Left ventricle myocardium inferior (tissue), 1 donor: ENCODE results near the gene SSH3. TPM values are rescaled to one million over a fixed set of nuclear protein-coding genes. Genes with fewer than 3 reads are reported as not detected.

ENCODE experiments used
- DNase-seq: peaks from one replicate; pipeline ENCODE4 v3.0.0-alpha.2; 2020
- H3K27ac ChIP-seq: fragments of 200-600 bp; replicated peaks from 2 replicates; pipeline ENCODE4 v1.8.0; 2021
- H3K27me3 ChIP-seq: fragments of 200-600 bp; 2 replicates; pipeline ENCODE4 v1.8.0; 2021; ENCODE audit warnings: low read depth
- H3K36me3 ChIP-seq: fragments of 200-600 bp; 2 replicates; pipeline ENCODE4 v1.8.0; 2021
- H3K4me1 ChIP-seq: fragments of 200-600 bp; 2 replicates; pipeline ENCODE4 v1.8.0; 2021
- H3K4me3 ChIP-seq: fragments of 200-600 bp; 2 replicates; pipeline ENCODE4 v1.8.0; 2021; ENCODE audit warnings: mild to moderate bottlenecking, moderate library complexity
- H3K9me3 ChIP-seq: fragments of 200-600 bp; replicated peaks from 2 replicates; pipeline ENCODE4 v1.8.0; 2021
- intact Hi-C: fragments of 100-400 bp; cut with micrococcal nuclease; formaldehyde crosslinking; loops from one replicate; pipeline ENCODE4 v1.11.0; 2022
- total RNA-seq: library from RNA; stranded (reverse); fragmentation: NEBNext Ultra II Directional; extraction: Animal tissue kit (Norgen Biotek cat#: 25700); gene quantifications from one replicate; pipeline ENCODE4 v1.2.1, GENCODE V29; 2021
- TF ChIP-seq, protein P1 (sequence below): fragments of 200-600 bp; IDR thresholded peaks from 2 replicates; pipeline ENCODE4 v1.8.0; 2021; ENCODE audit warnings: antibody characterized with exemption, mild to moderate bottlenecking, borderline replicate concordance
- donor health status: DM: no; HTN: yes; CAD: no; lungs with severe emphysema.

SSH3 gene
- total RNA-seq, 1 donor from 2014 or later, result 14.9 TPM

DNA sequence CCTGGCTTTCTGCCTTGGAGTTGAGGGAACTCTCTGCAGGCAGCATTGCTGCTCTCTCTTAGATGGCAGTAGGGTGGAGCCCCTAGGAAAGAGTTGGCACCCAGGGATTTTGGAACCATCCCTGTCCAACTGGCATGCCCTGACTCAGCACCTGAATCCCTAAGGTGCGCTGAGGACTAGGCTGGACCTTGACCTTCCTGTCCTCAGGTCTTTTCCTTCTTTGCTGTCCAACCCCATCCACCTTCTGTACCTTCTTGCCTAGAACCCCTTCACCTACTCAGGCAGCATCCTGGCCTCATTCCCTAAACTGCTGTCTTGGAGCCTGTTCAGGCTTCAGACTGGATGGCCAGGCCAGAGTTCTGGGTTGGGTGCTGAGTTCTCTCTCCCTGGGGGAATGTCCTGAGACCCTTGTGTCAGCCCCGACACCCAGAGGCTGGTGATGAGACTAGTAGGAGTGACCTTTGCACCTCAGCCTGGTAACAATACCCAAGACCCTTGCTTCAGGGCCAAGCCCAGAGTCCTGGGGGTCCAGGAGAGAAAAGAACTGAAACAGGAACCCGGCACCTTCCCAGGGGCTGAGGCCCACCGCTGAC lies 52.6 kb downstream of the SSH3 start:
- no peak for DNase-seq
- Histone ChIP-seq H3K4me3 (no peak overlapping the region), H3K4me1 (peaks cover 63% of the 10 kb centered on the region), H3K27ac (peak overlapping the region; percentile 99), H3K9me3 (no peaks in the 10 kb centered on the region), H3K36me3 (no peaks in the 10 kb centered on the region), H3K27me3 (no peaks in the 10 kb centered on the region)
- intact Hi-C loops, result no loop called here
- TF ChIP-seq, protein P1, sequence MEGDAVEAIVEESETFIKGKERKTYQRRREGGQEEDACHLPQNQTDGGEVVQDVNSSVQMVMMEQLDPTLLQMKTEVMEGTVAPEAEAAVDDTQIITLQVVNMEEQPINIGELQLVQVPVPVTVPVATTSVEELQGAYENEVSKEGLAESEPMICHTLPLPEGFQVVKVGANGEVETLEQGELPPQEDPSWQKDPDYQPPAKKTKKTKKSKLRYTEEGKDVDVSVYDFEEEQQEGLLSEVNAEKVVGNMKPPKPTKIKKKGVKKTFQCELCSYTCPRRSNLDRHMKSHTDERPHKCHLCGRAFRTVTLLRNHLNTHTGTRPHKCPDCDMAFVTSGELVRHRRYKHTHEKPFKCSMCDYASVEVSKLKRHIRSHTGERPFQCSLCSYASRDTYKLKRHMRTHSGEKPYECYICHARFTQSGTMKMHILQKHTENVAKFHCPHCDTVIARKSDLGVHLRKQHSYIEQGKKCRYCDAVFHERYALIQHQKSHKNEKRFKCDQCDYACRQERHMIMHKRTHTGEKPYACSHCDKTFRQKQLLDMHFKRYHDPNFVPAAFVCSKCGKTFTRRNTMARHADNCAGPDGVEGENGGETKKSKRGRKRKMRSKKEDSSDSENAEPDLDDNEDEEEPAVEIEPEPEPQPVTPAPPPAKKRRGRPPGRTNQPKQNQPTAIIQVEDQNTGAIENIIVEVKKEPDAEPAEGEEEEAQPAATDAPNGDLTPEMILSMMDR, result no peak

GRCh38 chr11:67356387-67356863 lies 53.1 kb downstream of the SSH3 start:
- no peak for DNase-seq
- TF ChIP-seq, protein P1, result no peak
- Histone ChIP-seq H3K27me3 (no peaks in the 10 kb centered on the region), H3K9me3 (no peaks in the 10 kb centered on the region), H3K27ac (peak overlapping the region; percentile 99), H3K36me3 (no peaks in the 10 kb centered on the region), H3K4me3 (no peak overlapping the region), H3K4me1 (peaks cover 58% of the 10 kb centered on the region)
- intact Hi-C loops, result no loop called here

- DNase-seq, result peak; percentile 41
- H3K36me3 ChIP-seq, result no peaks in the 10 kb centered on the region
- H3K9me3 ChIP-seq, result no peaks in the 10 kb centered on the region
- H3K27me3 ChIP-seq, result no peaks in the 10 kb centered on the region
- H3K4me1 ChIP-seq, result peaks cover 52% of the 10 kb centered on the region
- intact Hi-C loops, result no loop called here
- H3K27ac ChIP-seq, result peak overlapping the region; percentile 99
- TF ChIP-seq, protein P1, result peak; percentile 95
- H3K4me3 ChIP-seq, result no peak overlapping the region
These were observed 53.7 kb downstream of the SSH3 start for GRCh38 chr11:67356864-67357561.

DNA sequence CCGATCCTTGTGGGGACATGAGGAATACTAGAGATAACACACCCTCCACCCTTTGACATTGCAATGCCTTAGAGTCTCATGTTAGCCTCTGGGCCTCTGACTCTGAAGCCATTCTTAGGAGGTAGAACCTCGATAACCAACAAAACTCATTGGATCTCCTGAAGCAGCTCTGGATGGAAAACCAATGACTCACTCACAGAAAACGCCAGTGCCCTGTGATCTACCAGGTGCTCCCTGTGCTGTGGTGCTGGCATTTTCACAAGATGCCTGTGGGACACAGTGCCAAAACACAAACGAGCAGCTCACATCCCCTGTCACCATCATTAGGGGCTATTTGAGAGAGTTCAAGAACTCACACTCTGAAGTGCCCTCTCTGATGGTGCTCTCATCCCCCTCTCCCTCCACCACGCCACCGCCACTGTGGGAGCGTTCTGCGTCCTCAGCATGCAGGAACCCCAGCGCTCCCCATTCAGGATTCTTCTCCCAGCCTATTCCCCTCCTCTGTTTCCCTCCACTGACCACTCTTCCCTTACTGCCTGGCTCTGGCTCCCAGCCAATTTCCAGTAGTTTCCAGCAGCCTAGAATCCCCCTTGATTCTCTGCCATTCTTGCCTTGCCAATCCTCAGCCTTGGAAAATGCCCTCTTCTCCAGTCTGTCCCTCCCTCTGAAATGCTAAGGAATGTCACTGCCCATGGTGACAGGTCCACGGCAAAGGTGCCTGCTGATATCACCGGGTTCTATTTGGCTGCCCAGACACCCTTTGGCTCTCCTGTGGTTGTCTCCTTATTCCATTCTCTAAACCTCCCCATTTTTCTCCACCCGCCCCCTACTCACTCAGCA lies 54.7 kb downstream of the SSH3 start:
- TF ChIP-seq, protein P1, result no peak
- no peak for DNase-seq
- Histone ChIP-seq H3K4me1 (peaks cover 42% of the 10 kb centered on the region), H3K9me3 (no peaks in the 10 kb centered on the region), H3K27me3 (no peaks in the 10 kb centered on the region), H3K36me3 (no peaks in the 10 kb centered on the region), H3K4me3 (no peak overlapping the region), H3K27ac (no peak overlapping the region)
- intact Hi-C loops, result no loop called here

Other genes starting within 250 kb of the SSH3 start
- 49.5 TPM for gene RHOD, start 246.7 kb upstream of the SSH3 start, total RNA-seq
- 37.6 TPM for gene KDM2A, start 184.3 kb upstream of the SSH3 start, total RNA-seq
- gene GRK2, start 37.1 kb upstream of the SSH3 start, total RNA-seq, result 53.8 TPM
- gene ANKRD13D, start 14.2 kb upstream of the SSH3 start, total RNA-seq, result 11.8 TPM
- gene POLD4, start 50.0 kb downstream of the SSH3 start, total RNA-seq, result 47.0 TPM
- gene CLCF1, start 70.1 kb downstream of the SSH3 start, total RNA-seq, result 0.82 TPM
- gene RAD9A, start 88.5 kb downstream of the SSH3 start, total RNA-seq, result 7.0 TPM
- gene PPP1CA, start 98.3 kb downstream of the SSH3 start, total RNA-seq, result 86.0 TPM
- 1.0 TPM for gene TBC1D10C, start 100.6 kb downstream of the SSH3 start, total RNA-seq
- 14.5 TPM for gene CARNS1, start 112.1 kb downstream of the SSH3 start, total RNA-seq
- 21.3 TPM for gene RPS6KB2, start 125.0 kb downstream of the SSH3 start, total RNA-seq
- 0.60 TPM for gene PTPRCAP, start 134.2 kb downstream of the SSH3 start, total RNA-seq
- gene CORO1B, start 139.9 kb downstream of the SSH3 start, total RNA-seq, result 25.5 TPM
- gene GPR152, start 149.2 kb downstream of the SSH3 start, total RNA-seq, result not detected
- gene CABP4, start 151.8 kb downstream of the SSH3 start, total RNA-seq, result 1.4 TPM
- 87.5 TPM for gene TMEM134, start 165.7 kb downstream of the SSH3 start, total RNA-seq
- 55.3 TPM for gene AIP, start 179.5 kb downstream of the SSH3 start, total RNA-seq
- 36.6 TPM for gene PITPNM1, start 201.8 kb downstream of the SSH3 start, total RNA-seq
- gene CDK2AP2, start 204.6 kb downstream of the SSH3 start, total RNA-seq, result 66.1 TPM
- not detected for gene CABP2, start 219.9 kb downstream of the SSH3 start, total RNA-seq